MCF 10A (cell line): ENCODE data around the gene ZNF275. TPM values are rescaled to one million over a fixed set of nuclear protein-coding genes. Genes with fewer than 3 reads are reported as not detected.

Source experiments
- BruUV-seq: library from RNA; stranded (reverse); fragments of 400-500 nt; replicated peaks from 2 replicates; lab custom pipeline; 2021; lab: Mats Ljungman, UMichigan
- CTCF ChIA-PET: fragments of 300-600 bp; sonication (Branson Sonifier 250); formaldehyde crosslinking; extraction: SDS; loops from one replicate; lab custom pipeline; 2021; ENCODE audit warnings: antibody characterized with exemption, inconsistent platforms; lab: Yijun Ruan, JAX
- POLR2A ChIA-PET: fragments of 300-600, 350-650 bp; sonication (Branson Sonifier 250); formaldehyde crosslinking; extraction: SDS; loops from one replicate; lab custom pipeline; 2020; ENCODE audit warnings: antibody characterized with exemption, inconsistent platforms; lab: Yijun Ruan, JAX
- DNase-seq: peaks from one replicate; pipeline ENCODE4 v3.0.0-alpha.2; 2018; ENCODE audit not compliant: unreplicated experiment
- H3K27ac Mint-ChIP-seq: one replicate; pipeline ENCODE4 v1.8.0; 2022; ENCODE audit warnings: mild to moderate bottlenecking, low read depth, mixed read lengths; ENCODE audit not compliant: unreplicated experiment
- H3K27me3 Mint-ChIP-seq: one replicate; pipeline ENCODE4 v1.8.0; 2022; ENCODE audit warnings: mixed read lengths; ENCODE audit not compliant: insufficient read depth, unreplicated experiment
- H3K36me3 Mint-ChIP-seq: one replicate; pipeline ENCODE4 v1.8.0; 2022; ENCODE audit warnings: mild to moderate bottlenecking, moderate library complexity, mixed read lengths; ENCODE audit not compliant: insufficient read depth, unreplicated experiment
- H3K4me1 Mint-ChIP-seq: one replicate; pipeline ENCODE4 v1.8.0; 2022; ENCODE audit warnings: mixed read lengths; ENCODE audit not compliant: insufficient read depth, unreplicated experiment
- H3K4me3 Mint-ChIP-seq: one replicate; pipeline ENCODE4 v1.8.0; 2022; ENCODE audit warnings: mild to moderate bottlenecking, moderate library complexity, mixed read lengths; ENCODE audit not compliant: unreplicated experiment
- H3K9me3 Mint-ChIP-seq: one replicate; pipeline ENCODE4 v1.8.0; 2022; ENCODE audit warnings: mixed read lengths; ENCODE audit not compliant: unreplicated experiment
- intact Hi-C: fragments of 100-400 bp; cut with micrococcal nuclease; formaldehyde crosslinking; loops from 2 replicates; pipeline ENCODE4 v1.14.1; 2022
- total RNA-seq: library from RNA; stranded (reverse); gene quantifications from 2 replicates; pipeline ENCODE4 v1.2.3, GENCODE V29; 2022
- TF ChIP-seq, protein P1 (sequence below): fragments of 200-600 bp; IDR thresholded peaks from one replicate; pipeline ENCODE4 v1.8.0; 2022; ENCODE audit warnings: antibody characterized with exemption, mild to moderate bottlenecking; ENCODE audit not compliant: unreplicated experiment

Gene ZNF275
- total RNA-seq, 1 experiment from 2014 or later = 10.7 TPM

DNA sequence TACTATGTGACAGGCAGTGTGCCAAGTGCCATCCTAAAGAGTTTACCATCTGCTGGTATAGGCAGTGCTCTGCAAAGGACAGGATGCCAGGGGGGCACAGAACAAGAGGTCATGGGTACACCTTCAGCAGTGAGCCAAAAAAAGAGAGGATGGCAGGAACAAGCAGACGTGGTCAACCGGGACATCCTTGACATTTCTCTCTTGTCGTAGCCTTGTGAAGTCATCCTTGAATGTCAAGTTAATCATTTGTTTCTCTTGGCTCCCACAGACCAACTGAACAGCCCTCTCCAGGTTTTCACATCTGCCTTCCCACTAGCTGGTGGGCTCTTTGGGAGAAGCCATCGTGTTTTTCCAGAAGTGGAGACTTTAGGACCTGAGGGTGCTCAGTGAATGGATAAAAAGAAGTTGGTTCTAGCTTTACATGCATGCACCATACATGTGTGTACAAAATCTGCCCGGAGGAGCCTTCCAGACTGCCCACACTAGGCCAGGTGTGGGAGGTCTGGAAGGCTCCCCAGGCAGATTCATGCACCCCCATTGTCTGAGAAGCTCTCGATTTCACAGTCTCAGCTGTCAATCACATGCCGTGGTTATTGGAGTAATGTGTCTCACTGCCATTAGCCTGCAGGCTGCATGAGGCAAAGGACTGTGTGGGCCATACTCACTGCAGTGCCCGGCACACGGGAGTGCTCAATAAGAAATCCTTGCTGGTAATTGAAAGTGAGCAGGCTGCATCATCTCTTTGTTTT lies 28.8 kb upstream of the ZNF275 start:
- H3K4me1 Mint-ChIP-seq = no peaks in the 10 kb centered on the region
- DNase-seq = no peak
- no peak overlapping the region for H3K4me3 Mint-ChIP-seq
- no peaks in the 10 kb centered on the region for H3K36me3 Mint-ChIP-seq
- no TSS peak for BruUV-seq
- CTCF ChIA-PET = no interaction called here
- H3K9me3 Mint-ChIP-seq = peaks cover 7% of the 10 kb centered on the region
- intact Hi-C loops = no loop called here
- H3K27me3 Mint-ChIP-seq = peaks cover 42% of the 10 kb centered on the region
- TF ChIP-seq, protein P1, sequence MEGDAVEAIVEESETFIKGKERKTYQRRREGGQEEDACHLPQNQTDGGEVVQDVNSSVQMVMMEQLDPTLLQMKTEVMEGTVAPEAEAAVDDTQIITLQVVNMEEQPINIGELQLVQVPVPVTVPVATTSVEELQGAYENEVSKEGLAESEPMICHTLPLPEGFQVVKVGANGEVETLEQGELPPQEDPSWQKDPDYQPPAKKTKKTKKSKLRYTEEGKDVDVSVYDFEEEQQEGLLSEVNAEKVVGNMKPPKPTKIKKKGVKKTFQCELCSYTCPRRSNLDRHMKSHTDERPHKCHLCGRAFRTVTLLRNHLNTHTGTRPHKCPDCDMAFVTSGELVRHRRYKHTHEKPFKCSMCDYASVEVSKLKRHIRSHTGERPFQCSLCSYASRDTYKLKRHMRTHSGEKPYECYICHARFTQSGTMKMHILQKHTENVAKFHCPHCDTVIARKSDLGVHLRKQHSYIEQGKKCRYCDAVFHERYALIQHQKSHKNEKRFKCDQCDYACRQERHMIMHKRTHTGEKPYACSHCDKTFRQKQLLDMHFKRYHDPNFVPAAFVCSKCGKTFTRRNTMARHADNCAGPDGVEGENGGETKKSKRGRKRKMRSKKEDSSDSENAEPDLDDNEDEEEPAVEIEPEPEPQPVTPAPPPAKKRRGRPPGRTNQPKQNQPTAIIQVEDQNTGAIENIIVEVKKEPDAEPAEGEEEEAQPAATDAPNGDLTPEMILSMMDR = no peak
- H3K27ac Mint-ChIP-seq = no peak overlapping the region
- POLR2A ChIA-PET = no interaction called here

DNA sequence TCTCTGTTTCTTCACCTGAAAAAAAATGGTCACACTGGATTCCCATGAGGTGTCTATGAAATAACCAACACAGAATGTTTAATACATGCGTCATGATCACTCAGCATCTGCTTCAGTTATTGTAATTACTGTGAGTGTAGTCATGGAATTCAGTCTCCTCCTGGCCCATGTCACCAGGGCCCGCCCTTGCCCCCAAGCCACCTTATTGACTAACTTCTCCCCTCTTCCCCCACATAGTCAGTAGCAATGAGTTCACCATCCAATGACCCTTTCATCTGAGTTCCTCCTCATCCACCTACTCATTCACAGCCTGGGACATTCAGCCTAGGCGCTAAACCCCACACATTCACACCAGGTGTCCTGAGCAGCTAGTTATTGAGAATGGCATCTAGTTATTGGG lies 28.0 kb upstream of the ZNF275 start:
- ChIA-PET POLR2A (no interaction called here), CTCF (no interaction called here)
- no peak for DNase-seq
- TF ChIP-seq, protein P1 = no peak
- Mint-ChIP-seq H3K9me3 (peaks cover 7% of the 10 kb centered on the region), H3K4me1 (no peaks in the 10 kb centered on the region), H3K27ac (no peak overlapping the region), H3K27me3 (peaks cover 35% of the 10 kb centered on the region), H3K4me3 (no peak overlapping the region), H3K36me3 (no peaks in the 10 kb centered on the region)
- intact Hi-C loops = no loop called here
- no TSS peak for BruUV-seq

DNA sequence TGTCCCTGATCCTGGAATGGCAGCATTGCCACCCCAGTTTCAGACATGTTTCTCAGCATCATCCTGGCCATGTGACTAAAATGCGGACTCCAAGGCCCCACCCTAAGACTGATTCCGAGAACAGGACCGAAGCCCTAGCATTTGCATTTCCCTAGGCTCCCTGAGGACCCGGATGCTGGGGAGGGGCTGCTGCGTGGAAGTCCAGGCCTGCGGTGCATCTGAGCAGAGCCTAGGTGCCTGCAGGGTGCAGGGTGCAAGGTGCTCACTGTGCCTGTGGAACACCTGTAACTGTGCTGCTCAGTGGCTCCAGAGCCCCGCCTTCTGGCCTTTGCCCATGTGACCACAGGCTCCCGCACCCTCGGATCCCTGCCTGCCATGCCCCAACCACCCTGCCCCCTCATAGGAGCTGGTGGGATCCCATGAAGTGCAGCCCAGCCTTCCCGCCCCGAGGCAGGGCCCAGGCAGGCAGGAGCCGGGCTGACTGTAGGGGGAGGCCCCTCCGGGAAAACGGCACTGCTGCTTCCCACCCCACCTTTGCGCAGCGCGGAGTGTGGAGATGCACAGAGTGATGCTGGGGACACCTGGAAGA lies 27.3 kb upstream of the ZNF275 start:
- H3K9me3 Mint-ChIP-seq = peaks cover under 1% of the 10 kb centered on the region
- CTCF ChIA-PET = no interaction called here

More for the DNA sequence above, 27.3 kb upstream of the ZNF275 start:
- TF ChIP-seq, protein P1 = no peak
- POLR2A ChIA-PET = no interaction called here
- Mint-ChIP-seq H3K36me3 (no peaks in the 10 kb centered on the region), H3K27ac (no peak overlapping the region), H3K27me3 (peaks cover 29% of the 10 kb centered on the region), H3K4me3 (no peak overlapping the region), H3K4me1 (no peaks in the 10 kb centered on the region)
- intact Hi-C loops = no loop called here
- BruUV-seq = no TSS peak
- DNase-seq = no peak
